PFSK-1 (cell line): ENCODE results near the gene RALGDS.
A peak's percentile ranks its signal among the peaks of the same experiment; 100 is the strongest.

Experiments used
- FOXP2 ChIP-seq: optimal IDR thresholded peaks from 2 replicates; pipeline ENCODE3; 2011; ENCODE audit warnings: borderline replicate concordance, control low read depth, inconsistent platforms; ENCODE audit not compliant: insufficient read depth; ENCODE audit errors: extremely low read length, extremely low read depth
- POLR2AphosphoS5 ChIP-seq: IDR thresholded peaks from 2 replicates; pipeline ENCODE4 v1.6.1; 2012; ENCODE audit warnings: low read depth, mild to moderate bottlenecking, control low read depth, low read length, moderate library complexity
- REST ChIP-seq, 2 experiments: IDR thresholded peaks; 2 replicates each; pipeline versions ENCODE4 v1.6.1 to v1.8.0; 2011 to 2012; ENCODE audit warnings: low read depth in 2 of 2, low read length in 2 of 2, control low read depth in 1 of 2, inconsistent platforms in 1 of 2, mild to moderate bottlenecking in 1 of 2, moderate library complexity in 1 of 2; ENCODE audit not compliant: insufficient read depth in 1 of 2
- SIN3A ChIP-seq: IDR thresholded peaks from 2 replicates; pipeline ENCODE4 v1.6.1; 2012; ENCODE audit warnings: mild to moderate bottlenecking, low read length, moderate library complexity, borderline replicate concordance; ENCODE audit not compliant: insufficient read depth
- TAF1 ChIP-seq: IDR thresholded peaks from 2 replicates; pipeline ENCODE4 v1.6.1; 2012; ENCODE audit warnings: low read length, control low read depth, borderline replicate concordance; ENCODE audit not compliant: insufficient read depth

RALGDS gene

GRCh38 chr9:133103183-133103986, 17.7 kb downstream of the RALGDS start:
- TF ChIP-seq REST (IDR thresholded peaks at IDR 0.05; ENCODE audit: insufficient read depth in 1 of 2, low read depth in 2 of 2, low read length in 2 of 2) (no peak), SIN3A (no peak), FOXP2 (peak; percentile 30), POLR2AphosphoS5 (no peak), TAF1 (no peak)

- TF ChIP-seq REST (IDR thresholded peaks at IDR 0.05; ENCODE audit: insufficient read depth in 1 of 2, low read depth in 2 of 2, low read length in 2 of 2): no peak
- no peak for TF ChIP-seq TAF1
- TF ChIP-seq SIN3A: no peak
- TF ChIP-seq POLR2AphosphoS5: no peak
- TF ChIP-seq FOXP2: no peak
Observed at GRCh38 chr9:133102190-133103021, 18.6 kb downstream of the RALGDS start.

GRCh38 chr9:133101356-133102189, 19.5 kb downstream of the RALGDS start:
- TF ChIP-seq TAF1 (no peak), REST (IDR thresholded peaks at IDR 0.05; ENCODE audit: insufficient read depth in 1 of 2, low read depth in 2 of 2, low read length in 2 of 2) (no peak), SIN3A (no peak), POLR2AphosphoS5 (no peak), FOXP2 (no peak)

- TF ChIP-seq POLR2AphosphoS5 (no peak), TAF1 (no peak), SIN3A (no peak), REST (IDR thresholded peaks at IDR 0.05; ENCODE audit: insufficient read depth in 1 of 2, low read depth in 2 of 2, low read length in 2 of 2) (no peak), FOXP2 (no peak)
Observed at GRCh38 chr9:133100506-133101355, 20.3 kb downstream of the RALGDS start.
